Neural progenitor cell (in vitro differentiated cells): ENCODE measurements around the gene MED27. TPM values are rescaled to one million over a fixed set of nuclear protein-coding genes. Genes with fewer than 3 reads are reported as not detected.

Source experiments
- DNase-seq: peaks from one replicate; pipeline ENCODE4 v3.0.0-alpha.2; 2016; ENCODE audit warnings: low spot score
- H2AFZ ChIP-seq: fragments of 200-600 bp; sonication (generic); replicated peaks from 2 replicates; pipeline ENCODE4 v1.6.1; 2016; ENCODE audit warnings: antibody characterized with exemption
- H3F3A ChIP-seq: fragments of 200-600 bp; sonication (generic); 2 replicates; pipeline ENCODE4 v1.6.1; 2016; ENCODE audit warnings: antibody characterized with exemption, low read depth
- H3K27ac ChIP-seq: fragments of 200-600 bp; sonication (generic); 2 replicates; pipeline ENCODE4 v1.5.1; 2016; ENCODE audit warnings: mild to moderate bottlenecking
- H3K27me3 ChIP-seq: fragments of 200-600 bp; sonication (generic); 2 replicates; pipeline ENCODE4 v1.6.1; 2016; ENCODE audit warnings: mild to moderate bottlenecking, moderate library complexity
- H3K36me3 ChIP-seq: fragments of 200-600 bp; sonication (generic); 2 replicates; pipeline ENCODE4 v1.5.1; 2016
- H3K4me1 ChIP-seq: fragments of 200-600 bp; sonication (generic); 2 replicates; pipeline ENCODE4 v1.6.1; 2016; ENCODE audit warnings: mixed run types
- H3K4me2 ChIP-seq: fragments of 200-600 bp; sonication (generic); 2 replicates; pipeline ENCODE4 v1.6.1; 2016
- H3K4me3 ChIP-seq: fragments of 200-600 bp; sonication (generic); 2 replicates; pipeline ENCODE4 v1.5.1; 2016
- H3K79me2 ChIP-seq: fragments of 200-600 bp; sonication (generic); 2 replicates; pipeline ENCODE4 v1.6.1; 2016; ENCODE audit warnings: low read depth
- H3K9ac ChIP-seq: fragments of 200-600 bp; sonication (generic); 2 replicates; pipeline ENCODE4 v1.6.1; 2016
- H3K9me3 ChIP-seq: fragments of 200-600 bp; sonication (generic); 2 replicates; pipeline ENCODE4 v1.5.1; 2016; ENCODE audit warnings: low read depth
- H4K20me1 ChIP-seq: fragments of 200-600 bp; sonication (generic); 2 replicates; pipeline ENCODE4 v1.6.1; 2016; ENCODE audit warnings: low read depth
- H3K27ac Mint-ChIP-seq: 3 replicates; pipeline ENCODE4 v1.8.0; 2021; ENCODE audit warnings: mixed read lengths
- H3K27me3 Mint-ChIP-seq: 2 replicates; pipeline ENCODE4 v1.8.0; 2022; ENCODE audit warnings: low read depth, mild to moderate bottlenecking, inconsistent platforms, moderate library complexity, mixed read lengths; ENCODE audit not compliant: insufficient read depth
- H3K36me3 Mint-ChIP-seq: 3 replicates; pipeline ENCODE4 v1.8.0; 2021; ENCODE audit warnings: mixed read lengths
- H3K4me1 Mint-ChIP-seq: 3 replicates; pipeline ENCODE4 v1.8.0; 2021; ENCODE audit warnings: mixed read lengths
- H3K4me3 Mint-ChIP-seq: 3 replicates; pipeline ENCODE4 v1.8.0; 2021; ENCODE audit warnings: mild to moderate bottlenecking, moderate library complexity, mixed read lengths
- H3K9me3 Mint-ChIP-seq: 3 replicates; pipeline ENCODE4 v1.8.0; 2020; ENCODE audit warnings: mixed read lengths
- EZH2 ChIP-seq: fragments of 200-600 bp; sonication (generic); IDR thresholded peaks from 2 replicates; pipeline ENCODE4 v1.6.1; 2017; ENCODE audit warnings: antibody characterized with exemption, mild to moderate bottlenecking, moderate library complexity
- EZH2phosphoT487 ChIP-seq: fragments of 200-600 bp; sonication (generic); IDR thresholded peaks from 2 replicates; pipeline ENCODE4 v1.6.1; 2017; ENCODE audit warnings: antibody characterized with exemption
- total RNA-seq: library from RNA; depleted of rRNA; stranded (reverse); fragments of >200 nt; gene quantifications from 2 replicates; pipeline ENCODE4 v1.2.3, GENCODE V29; 2015; ENCODE audit warnings: low replicate concordance
- TF ChIP-seq, protein P1 (sequence below): fragments of 200-600 bp; sonication (generic); IDR thresholded peaks from 2 replicates; pipeline ENCODE4 v1.5.1; 2017; ENCODE audit warnings: antibody characterized with exemption, mild to moderate bottlenecking

Gene MED27
- total RNA-seq, 1 donor from 2014 or later, result 15.1 TPM

DNA sequence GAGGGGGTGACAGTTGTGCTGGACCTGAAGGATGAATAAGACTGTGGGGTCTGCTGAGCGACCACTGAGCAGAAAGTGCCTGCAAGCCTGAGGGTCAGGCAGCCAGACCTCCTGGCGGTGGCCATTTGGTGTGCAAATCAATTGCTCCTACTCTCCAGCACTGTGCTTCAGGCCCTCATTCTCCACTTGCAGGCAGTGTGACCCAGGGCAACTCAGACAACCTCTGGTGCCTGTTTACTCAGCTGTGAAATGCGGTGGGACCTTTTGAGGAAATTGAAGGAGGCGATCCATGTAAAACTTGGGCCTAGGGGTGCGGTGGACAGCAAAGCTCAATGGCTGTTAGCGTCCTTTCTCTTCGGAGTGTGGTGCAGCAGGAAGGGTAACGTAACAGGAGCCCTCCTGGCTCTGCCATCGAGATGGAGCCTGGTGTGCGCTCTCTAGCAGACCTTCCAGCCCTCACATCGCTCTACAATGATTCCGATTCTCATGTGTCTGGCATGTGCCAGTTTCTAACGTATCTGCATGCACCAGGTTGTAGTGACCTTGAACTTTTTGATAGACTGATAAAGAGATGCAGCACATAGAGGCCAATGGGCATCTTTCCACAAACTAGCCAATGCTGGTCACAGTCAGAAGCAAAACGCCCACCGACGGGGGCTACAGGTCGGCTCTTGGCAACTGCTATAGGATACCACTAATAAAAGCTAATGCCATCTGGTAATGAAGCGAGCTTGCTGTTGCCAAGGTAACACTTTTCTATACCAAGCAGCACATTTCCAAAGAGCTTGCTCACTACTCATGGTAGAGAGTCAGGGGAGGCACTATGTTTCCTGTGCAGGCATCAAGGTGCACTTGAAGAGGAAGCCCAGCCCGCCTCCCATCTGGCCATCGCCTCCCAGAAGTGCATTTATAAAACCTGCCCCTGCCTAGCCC, 180.1 kb downstream of the MED27 start:
- Mint-ChIP-seq H3K9me3 (no peaks in the 10 kb centered on the region), H3K4me1 (peaks cover 31% of the 10 kb centered on the region), H3K4me3 (peak overlapping the region; percentile 17), H3K27me3 (peaks cover 3% of the 10 kb centered on the region), H3K36me3 (no peaks in the 10 kb centered on the region), H3K27ac (peak overlapping the region; percentile 65)
- no peaks in the 10 kb centered on the region for H3K36me3 ChIP-seq
- TF ChIP-seq EZH2, result no peak
- TF ChIP-seq, protein P1, sequence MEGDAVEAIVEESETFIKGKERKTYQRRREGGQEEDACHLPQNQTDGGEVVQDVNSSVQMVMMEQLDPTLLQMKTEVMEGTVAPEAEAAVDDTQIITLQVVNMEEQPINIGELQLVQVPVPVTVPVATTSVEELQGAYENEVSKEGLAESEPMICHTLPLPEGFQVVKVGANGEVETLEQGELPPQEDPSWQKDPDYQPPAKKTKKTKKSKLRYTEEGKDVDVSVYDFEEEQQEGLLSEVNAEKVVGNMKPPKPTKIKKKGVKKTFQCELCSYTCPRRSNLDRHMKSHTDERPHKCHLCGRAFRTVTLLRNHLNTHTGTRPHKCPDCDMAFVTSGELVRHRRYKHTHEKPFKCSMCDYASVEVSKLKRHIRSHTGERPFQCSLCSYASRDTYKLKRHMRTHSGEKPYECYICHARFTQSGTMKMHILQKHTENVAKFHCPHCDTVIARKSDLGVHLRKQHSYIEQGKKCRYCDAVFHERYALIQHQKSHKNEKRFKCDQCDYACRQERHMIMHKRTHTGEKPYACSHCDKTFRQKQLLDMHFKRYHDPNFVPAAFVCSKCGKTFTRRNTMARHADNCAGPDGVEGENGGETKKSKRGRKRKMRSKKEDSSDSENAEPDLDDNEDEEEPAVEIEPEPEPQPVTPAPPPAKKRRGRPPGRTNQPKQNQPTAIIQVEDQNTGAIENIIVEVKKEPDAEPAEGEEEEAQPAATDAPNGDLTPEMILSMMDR, result no peak
- no peak for TF ChIP-seq EZH2phosphoT487
- H3K4me1 ChIP-seq, result peaks cover 4% of the 10 kb centered on the region
- DNase-seq, result no peak
- H2AFZ ChIP-seq, result no peak overlapping the region
- H3K27ac ChIP-seq, result no peak overlapping the region
- no peak overlapping the region for H3K4me3 ChIP-seq
- H3K9ac ChIP-seq, result no peak overlapping the region
- H3K4me2 ChIP-seq, result no peak overlapping the region
- H3K27me3 ChIP-seq, result no peaks in the 10 kb centered on the region
- peaks cover 13% of the 10 kb centered on the region for H4K20me1 ChIP-seq
- H3F3A ChIP-seq, result no peaks in the 10 kb centered on the region
- no peaks in the 10 kb centered on the region for H3K79me2 ChIP-seq
- H3K9me3 ChIP-seq, result no peaks in the 10 kb centered on the region

DNA sequence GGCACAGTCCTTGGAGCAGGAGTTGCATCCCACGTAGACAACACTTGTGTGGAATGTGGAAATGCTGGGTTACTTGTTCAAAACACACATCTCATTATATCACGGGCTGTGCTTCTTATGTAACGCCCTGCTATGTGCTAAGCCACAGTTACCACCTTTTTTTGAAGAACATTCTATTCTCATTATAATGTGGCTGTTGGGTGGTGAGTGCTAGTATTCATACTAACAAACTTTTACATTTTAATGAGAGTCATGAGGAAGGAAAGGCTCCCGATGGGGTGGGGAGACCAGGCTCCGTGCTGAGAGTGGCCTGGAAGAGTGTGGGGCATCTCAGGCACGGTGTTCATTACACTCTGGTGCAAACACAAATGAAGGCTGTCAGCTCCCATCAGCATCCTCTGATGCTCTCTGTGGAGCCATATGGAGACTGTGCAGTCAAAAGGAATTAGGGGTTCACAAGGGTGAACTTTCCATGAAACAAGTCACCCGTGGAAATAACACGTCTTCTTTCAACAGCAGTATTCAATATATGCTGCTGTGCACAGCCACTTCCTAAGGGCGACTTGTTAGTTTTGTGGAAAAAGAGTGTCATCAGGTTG, 186.7 kb downstream of the MED27 start:
- Mint-ChIP-seq H3K36me3 (peaks cover 3% of the 10 kb centered on the region), H3K27ac (no peak overlapping the region), H3K4me1 (peaks cover 43% of the 10 kb centered on the region), H3K4me3 (no peak overlapping the region), H3K9me3 (no peaks in the 10 kb centered on the region), H3K27me3 (peaks cover 5% of the 10 kb centered on the region)
- Histone ChIP-seq H2AFZ (no peak overlapping the region), H4K20me1 (peaks cover 11% of the 10 kb centered on the region), H3K79me2 (no peaks in the 10 kb centered on the region), H3F3A (no peaks in the 10 kb centered on the region), H3K9ac (no peak overlapping the region), H3K4me3 (no peak overlapping the region), H3K9me3 (no peaks in the 10 kb centered on the region), H3K36me3 (no peaks in the 10 kb centered on the region), H3K27me3 (no peaks in the 10 kb centered on the region), H3K27ac (no peak overlapping the region), H3K4me1 (peaks cover 22% of the 10 kb centered on the region), H3K4me2 (no peak overlapping the region)
- no peak for DNase-seq
- TF ChIP-seq EZH2phosphoT487 (no peak), EZH2 (no peak)
- TF ChIP-seq, protein P1, result no peak

DNA sequence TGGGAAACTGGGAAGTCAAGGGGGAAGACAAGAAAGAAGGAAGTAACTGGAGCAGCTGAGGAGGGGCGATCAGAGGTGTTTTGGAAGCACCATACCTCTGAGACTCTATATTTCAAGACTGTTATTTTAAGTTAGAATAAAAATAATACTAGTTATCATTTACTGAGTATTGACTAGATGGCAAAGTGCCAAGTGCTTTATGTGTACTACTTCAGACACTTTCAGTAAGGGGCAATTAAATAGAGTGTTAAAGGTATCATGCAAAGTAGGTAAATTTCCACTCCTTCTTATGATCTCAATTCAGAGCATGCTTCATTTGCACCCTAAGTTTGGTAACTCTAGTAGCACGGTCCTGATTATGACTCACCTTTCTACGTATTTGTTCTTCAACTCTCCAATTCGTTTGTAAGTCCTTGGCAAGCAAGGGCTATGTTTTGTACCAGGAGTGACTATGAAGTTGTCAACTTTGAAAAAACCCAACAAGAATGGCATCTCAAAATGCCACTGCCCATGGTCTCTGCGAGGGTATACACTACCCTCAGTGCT, 187.4 kb downstream of the MED27 start:
- Histone ChIP-seq H3K4me1 (peaks cover 22% of the 10 kb centered on the region), H3K27ac (no peak overlapping the region), H3K9me3 (no peaks in the 10 kb centered on the region), H3K4me2 (no peak overlapping the region), H3K36me3 (no peaks in the 10 kb centered on the region), H3F3A (no peaks in the 10 kb centered on the region), H4K20me1 (peaks cover 11% of the 10 kb centered on the region), H2AFZ (no peak overlapping the region), H3K9ac (no peak overlapping the region), H3K4me3 (no peak overlapping the region), H3K79me2 (no peaks in the 10 kb centered on the region), H3K27me3 (no peaks in the 10 kb centered on the region)
- no peak overlapping the region for H3K4me3 Mint-ChIP-seq
- DNase-seq, result no peak
- no peak overlapping the region for H3K27ac Mint-ChIP-seq
- H3K27me3 Mint-ChIP-seq, result peaks cover 5% of the 10 kb centered on the region
- peaks cover 51% of the 10 kb centered on the region for H3K4me1 Mint-ChIP-seq
- TF ChIP-seq EZH2 (no peak), EZH2phosphoT487 (no peak)
- TF ChIP-seq, protein P1, result no peak
- peaks cover 3% of the 10 kb centered on the region for H3K36me3 Mint-ChIP-seq
- H3K9me3 Mint-ChIP-seq, result no peaks in the 10 kb centered on the region
